ENCODE data around the gene SOWAHA. TPM values are rescaled to one million over a fixed set of nuclear protein-coding genes. Genes with fewer than 3 reads are reported as not detected.

SOWAHA gene
- total RNA-seq (ENCODE audit: low replicate concordance): not detected in 2 replicates

GRCh38 chr5:132812781-132813598 is at the start of gene SOWAHA:
Gene SOWAHA, plus strand, starts transcription at chr5:132813302. Its CDS starts 320 bp downstream, at chr5:132813622.

GRCh38 chr5:132777209-132778069 is 35.7 kb upstream of the SOWAHA start, which contains the start of gene SEPTIN8:
Gene SEPTIN8, minus strand, starts transcription at chr5:132777239. Its CDS starts 102 bp downstream, at chr5:132777137.

GRCh38 chr5:132830436-132831094 is 17.5 kb downstream of the SOWAHA start, which contains the start of gene SHROOM1:
Gene SHROOM1, minus strand, starts transcription at chr5:132830647. Its CDS starts 4,507 bp downstream, at chr5:132826140.

Other genes with a start within 250 kb of the SOWAHA start
- gene IL13, start 155.1 kb upstream of the SOWAHA start, total RNA-seq (ENCODE audit: low replicate concordance): not detected in 2 replicates
- gene IL4, start 139.3 kb upstream of the SOWAHA start, total RNA-seq (ENCODE audit: low replicate concordance): not detected in 2 replicates
- gene KIF3A, start 75.8 kb upstream of the SOWAHA start, total RNA-seq (ENCODE audit: low replicate concordance): 7.4 and 9.9 TPM in 2 replicates
- gene CCNI2, start 65.9 kb upstream of the SOWAHA start, total RNA-seq (ENCODE audit: low replicate concordance): not detected in 2 replicates
- gene SEPTIN8, start 36.1 kb upstream of the SOWAHA start, total RNA-seq (ENCODE audit: low replicate concordance): 53.3 and 114 TPM in 2 replicates
- gene SHROOM1, start 17.3 kb downstream of the SOWAHA start, total RNA-seq (ENCODE audit: low replicate concordance): 1.1 and 3.2 TPM in 2 replicates
- gene GDF9, start 53.2 kb downstream of the SOWAHA start, total RNA-seq (ENCODE audit: low replicate concordance): under 0.01 and 0.47 TPM in 2 replicates
- 135 and 151 TPM in 2 replicates for gene UQCRQ, start 53.3 kb downstream of the SOWAHA start, total RNA-seq (ENCODE audit: low replicate concordance)
- gene LEAP2, start 60.4 kb downstream of the SOWAHA start, total RNA-seq (ENCODE audit: low replicate concordance): 0.08 TPM in 1 of 2 replicates, not detected in the other
- gene AFF4, start 150.3 kb downstream of the SOWAHA start, total RNA-seq (ENCODE audit: low replicate concordance): 12.9 and 30.7 TPM in 2 replicates
- 7.8 and 9.8 TPM in 2 replicates for gene ZCCHC10, start 213.2 kb downstream of the SOWAHA start, total RNA-seq (ENCODE audit: low replicate concordance)
- gene HSPA4, start 238.7 kb downstream of the SOWAHA start, total RNA-seq (ENCODE audit: low replicate concordance): 75.9 and 98.7 TPM in 2 replicates